ACHN (cell line): ENCODE results near the gene PRELID1.

Experiments
- DNase-seq: peaks from one replicate; pipeline ENCODE4 v3.0.0-alpha.2; 2015
- in situ Hi-C: cut with HindIII; loops from 2 replicates; pipeline ENCODE4 v1.10.0; 2017; ENCODE audit warnings: low sequenced_read_pairs, low pct_ligation_motif_present, low pct_unique_long_range_greater_than_20kb

Gene PRELID1

GRCh38 chr5:177349362-177349647 is 45.7 kb downstream of the PRELID1 start:
- in situ Hi-C loops: no loop called here

DNA sequence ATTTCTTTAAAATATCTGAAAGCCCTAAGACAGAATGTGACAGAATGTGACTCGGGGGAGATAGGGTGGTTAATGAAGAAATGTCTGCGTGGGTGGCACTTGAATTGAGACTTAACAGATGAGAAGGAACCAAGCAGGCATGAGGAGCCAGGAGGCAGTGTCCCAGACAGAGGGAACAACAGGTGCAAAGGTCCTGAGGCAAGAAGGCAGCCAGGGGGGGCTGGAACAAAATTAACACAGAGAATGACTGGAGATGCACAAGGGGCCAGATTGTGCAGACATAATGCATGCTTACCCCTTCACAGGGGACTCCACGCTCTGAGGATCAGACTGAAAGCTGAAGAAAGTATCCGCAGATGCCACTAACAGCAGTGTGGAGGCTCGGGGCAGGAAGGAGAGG is 46.2 kb downstream of the PRELID1 start:
- in situ Hi-C loops: no loop called here
- DNase-seq: no peak

More at GRCh38 chr5:177349362-177349647, 45.7 kb downstream of the PRELID1 start:
- no peak for DNase-seq

DNA sequence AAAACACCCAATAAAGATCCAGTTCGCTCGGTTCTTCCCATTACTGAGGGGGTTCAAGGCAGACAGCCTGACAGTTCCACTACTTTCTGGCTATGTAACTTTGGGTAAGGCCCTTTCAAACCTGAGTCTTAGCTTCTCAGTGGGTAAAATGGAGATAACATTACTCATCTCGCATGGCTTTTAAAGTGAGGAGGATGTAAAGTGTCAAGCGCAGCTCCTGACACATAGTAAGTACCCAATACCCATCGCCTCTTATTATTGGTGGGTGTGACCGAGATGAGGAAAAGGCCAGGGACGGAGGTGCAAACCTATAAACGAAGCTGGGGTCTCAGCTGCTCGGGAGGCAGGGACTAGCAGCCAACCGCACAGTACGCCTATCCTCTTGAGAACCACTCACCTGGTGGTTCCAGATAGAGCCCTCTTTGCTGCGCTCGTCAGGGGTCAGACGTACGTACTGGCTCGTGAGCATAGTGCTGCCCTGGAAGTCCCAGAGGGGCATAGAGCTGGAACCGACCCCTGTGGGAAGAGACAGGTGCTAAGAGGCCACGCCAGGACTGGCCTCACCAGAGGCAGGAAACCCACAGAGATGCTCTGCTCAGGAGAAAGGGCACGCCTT is 47.3 kb downstream of the PRELID1 start:
- no peak for DNase-seq
- in situ Hi-C loops: no loop called here

- DNase-seq: peak; percentile 93
- in situ Hi-C loops: no loop called here
Measured at GRCh38 chr5:177351392-177352329, 48.1 kb downstream of the PRELID1 start, which contains the start of gene LMAN2. Gene LMAN2, minus strand, starts transcription at chr5:177351668. Its CDS starts 21 bp downstream, at chr5:177351647.

DNA sequence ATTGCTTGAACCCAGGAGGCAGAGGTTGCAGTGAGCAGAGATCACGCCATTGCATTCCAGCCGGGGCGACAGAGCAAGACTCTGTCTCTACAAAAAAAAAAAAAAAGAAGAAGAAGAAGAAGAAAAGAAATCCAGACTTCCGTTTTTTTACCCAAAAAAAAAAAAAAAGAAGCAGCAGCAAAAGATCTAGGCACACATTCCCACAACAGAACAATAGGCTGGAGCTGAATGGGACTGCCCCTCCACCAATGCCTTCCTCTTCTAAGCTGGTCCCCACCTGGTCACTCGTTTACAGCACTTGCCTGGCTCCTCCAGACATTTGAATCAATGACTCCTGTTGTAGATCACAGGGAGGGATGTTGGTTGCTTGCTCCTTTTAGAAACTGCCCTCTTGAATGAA is 49.5 kb downstream of the PRELID1 start:
- no peak for DNase-seq
- in situ Hi-C loops: no loop called here

- in situ Hi-C loops: no loop called here
- DNase-seq: no peak
Measured at GRCh38 chr5:177354256-177354655, 50.7 kb downstream of the PRELID1 start.

GRCh38 chr5:177354711-177355110 is 51.1 kb downstream of the PRELID1 start:
- DNase-seq: no peak
- in situ Hi-C loops: no loop called here

- no peak for DNase-seq
- in situ Hi-C loops: no loop called here
Measured at GRCh38 chr5:177355162-177355867, 51.7 kb downstream of the PRELID1 start.

GRCh38 chr5:177355868-177356168 is 52.2 kb downstream of the PRELID1 start:
- in situ Hi-C loops: no loop called here
- no peak for DNase-seq
